Fibroblast of lung (primary cell): ENCODE data around the gene APBA2. TPM values are rescaled to one million over a fixed set of nuclear protein-coding genes. Genes with fewer than 3 reads are reported as not detected.
"Not testable (repeated sequence)": the region's sequence is repeated elsewhere in the genome, so short reads cannot be mapped to it uniquely, and the experiment has no call there.

Experiments
- DNase-seq, 2 donors: peaks; one replicate each; pipeline versions ENCODE4 v3.0.0 to v3.0.0-alpha.2; 2010; ENCODE audit warnings: low read depth in 2 of 2
- H2AFZ ChIP-seq: 2 replicates; pipeline ENCODE4 v1.5.1; 2012; ENCODE audit warnings: low read length, control low read depth, inconsistent platforms
- H3K27ac ChIP-seq: 2 replicates; pipeline ENCODE4 v1.5.1; 2011; ENCODE audit warnings: low read length, control low read depth; ENCODE audit not compliant: insufficient read depth
- H3K27me3 ChIP-seq: 2 replicates; pipeline ENCODE4 v1.5.1; 2011; ENCODE audit warnings: mild to moderate bottlenecking, low read length; ENCODE audit not compliant: control insufficient read depth, insufficient read depth
- H3K36me3 ChIP-seq: 2 replicates; pipeline ENCODE4 v1.5.1; 2011; ENCODE audit warnings: low read length; ENCODE audit not compliant: control insufficient read depth, insufficient read depth
- H3K4me1 ChIP-seq: 2 replicates; pipeline ENCODE4 v1.5.1; 2011; ENCODE audit warnings: low read length; ENCODE audit not compliant: control insufficient read depth, insufficient read depth; ENCODE audit errors: extremely low read depth
- H3K4me2 ChIP-seq: 2 replicates; pipeline ENCODE4 v1.5.1; 2011; ENCODE audit warnings: low read length, control low read depth; ENCODE audit not compliant: insufficient read depth; ENCODE audit errors: extremely low read depth
- H3K4me3 ChIP-seq, 4 experiments: fragments of 200-600 bp in 1 of 4; sonication (generic) in 1 of 4; replicated peaks in 1 of 4; 2 replicates each; pipeline ENCODE4 v1.5.1; 2011 to 2016; ENCODE audit warnings: low read length in 4 of 4, low read depth in 3 of 4, mild to moderate bottlenecking in 3 of 4, control low read depth in 2 of 4, inconsistent platforms in 1 of 4, mixed read lengths in 1 of 4; ENCODE audit not compliant: insufficient read depth in 1 of 4; ENCODE audit errors: control extremely low read depth in 1 of 4
- H3K79me2 ChIP-seq: 2 replicates; pipeline ENCODE4 v1.5.1; 2012; ENCODE audit warnings: mild to moderate bottlenecking, low read length, inconsistent platforms; ENCODE audit not compliant: control insufficient read depth, insufficient read depth
- H3K9ac ChIP-seq: 2 replicates; pipeline ENCODE4 v1.5.1; 2011; ENCODE audit warnings: mild to moderate bottlenecking, low read length, control low read depth; ENCODE audit not compliant: insufficient read depth
- H3K9me3 ChIP-seq: 2 replicates; pipeline ENCODE4 v1.5.1; 2012; ENCODE audit warnings: low read depth, low read length; ENCODE audit not compliant: control insufficient read depth, insufficient read depth
- H4K20me1 ChIP-seq: 2 replicates; pipeline ENCODE4 v1.5.1; 2011; ENCODE audit warnings: low read length; ENCODE audit not compliant: control insufficient read depth, insufficient read depth; ENCODE audit errors: extremely low read depth
- EZH2 ChIP-seq: IDR thresholded peaks from 2 replicates; pipeline ENCODE4 v1.5.1; 2012; ENCODE audit warnings: low read length, control low read depth, mild to moderate bottlenecking; ENCODE audit errors: missing control alignments
- polyA plus RNA-seq, 2 donors: library from polyadenylated mRNA; depleted of rRNA in 1 of 2; stranded (reverse) in 1 of 2; unstranded in 1 of 2; fragments of >200 nt; gene quantifications; 2 replicates each; pipeline ENCODE4 v1.2.1, GENCODE V29; 2011 to 2012; ENCODE audit warnings: missing spikeins in 1 of 2
- total RNA-seq: library from RNA; depleted of rRNA; stranded (reverse); fragments of >200 nt; gene quantifications from 2 replicates; pipeline ENCODE4 v1.2.1, GENCODE V29; 2014
- TF ChIP-seq, protein P1 (sequence below), 2 donors: IDR thresholded peaks in 1 of 2; conservative IDR thresholded peaks in 1 of 2; 1 replicate in 1 of 2; 2 replicates in 1 of 2; pipeline ENCODE4 v1.5.1; 2011 to 2012; ENCODE audit warnings: low read length in 2 of 2, control low read depth in 1 of 2, inconsistent platforms in 1 of 2, low read depth in 1 of 2, mild to moderate bottlenecking in 1 of 2

APBA2 gene
- total and polyA plus RNA-seq, 2 donors (not counting 1 experiment from before 2014, with no cell fraction given): 9.5 to 20.3 TPM

DNA sequence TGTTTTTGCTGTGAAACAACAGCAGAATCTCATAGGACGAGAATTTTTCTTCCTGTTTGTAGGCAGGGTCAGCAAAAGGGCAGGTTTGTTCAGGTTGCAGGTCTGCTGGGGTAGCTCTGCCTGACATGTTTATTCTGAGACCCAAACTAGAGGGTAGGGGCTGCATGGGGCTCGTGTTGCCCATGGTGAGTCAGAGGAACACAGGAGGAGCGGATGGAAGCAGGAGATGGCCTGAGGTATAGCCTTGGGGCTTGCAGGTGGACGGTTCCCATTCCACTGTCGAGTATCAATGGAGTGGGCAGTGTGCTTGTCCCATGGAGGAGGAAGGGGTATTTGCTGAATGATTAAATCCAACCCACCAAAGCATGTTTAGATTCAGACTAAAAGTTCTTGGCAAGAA lies 138.9 kb downstream of the APBA2 start:
- no peak for DNase-seq
- H4K20me1 ChIP-seq: no peaks in the 10 kb centered on the region
- H2AFZ ChIP-seq: no peak overlapping the region
- H3K36me3 ChIP-seq: no peaks in the 10 kb centered on the region
- no peaks in the 10 kb centered on the region for H3K4me1 ChIP-seq
- TF ChIP-seq, protein P1, sequence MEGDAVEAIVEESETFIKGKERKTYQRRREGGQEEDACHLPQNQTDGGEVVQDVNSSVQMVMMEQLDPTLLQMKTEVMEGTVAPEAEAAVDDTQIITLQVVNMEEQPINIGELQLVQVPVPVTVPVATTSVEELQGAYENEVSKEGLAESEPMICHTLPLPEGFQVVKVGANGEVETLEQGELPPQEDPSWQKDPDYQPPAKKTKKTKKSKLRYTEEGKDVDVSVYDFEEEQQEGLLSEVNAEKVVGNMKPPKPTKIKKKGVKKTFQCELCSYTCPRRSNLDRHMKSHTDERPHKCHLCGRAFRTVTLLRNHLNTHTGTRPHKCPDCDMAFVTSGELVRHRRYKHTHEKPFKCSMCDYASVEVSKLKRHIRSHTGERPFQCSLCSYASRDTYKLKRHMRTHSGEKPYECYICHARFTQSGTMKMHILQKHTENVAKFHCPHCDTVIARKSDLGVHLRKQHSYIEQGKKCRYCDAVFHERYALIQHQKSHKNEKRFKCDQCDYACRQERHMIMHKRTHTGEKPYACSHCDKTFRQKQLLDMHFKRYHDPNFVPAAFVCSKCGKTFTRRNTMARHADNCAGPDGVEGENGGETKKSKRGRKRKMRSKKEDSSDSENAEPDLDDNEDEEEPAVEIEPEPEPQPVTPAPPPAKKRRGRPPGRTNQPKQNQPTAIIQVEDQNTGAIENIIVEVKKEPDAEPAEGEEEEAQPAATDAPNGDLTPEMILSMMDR (conservative IDR thresholded peaks at IDR 0.05 in 1 of 2, IDR thresholded peaks at IDR 0.05 in 1 of 2; ENCODE audit: low read depth in 1 of 2, low read length in 2 of 2): no peak
- H3K79me2 ChIP-seq: no peaks in the 10 kb centered on the region
- no peaks in the 10 kb centered on the region for H3K27me3 ChIP-seq
- no peak overlapping the region for H3K4me2 ChIP-seq
- H3K4me3 ChIP-seq: no peak overlapping the region
- no peak overlapping the region for H3K27ac ChIP-seq
- no peak overlapping the region for H3K9ac ChIP-seq
- no peaks in the 10 kb centered on the region for H3K9me3 ChIP-seq

DNA sequence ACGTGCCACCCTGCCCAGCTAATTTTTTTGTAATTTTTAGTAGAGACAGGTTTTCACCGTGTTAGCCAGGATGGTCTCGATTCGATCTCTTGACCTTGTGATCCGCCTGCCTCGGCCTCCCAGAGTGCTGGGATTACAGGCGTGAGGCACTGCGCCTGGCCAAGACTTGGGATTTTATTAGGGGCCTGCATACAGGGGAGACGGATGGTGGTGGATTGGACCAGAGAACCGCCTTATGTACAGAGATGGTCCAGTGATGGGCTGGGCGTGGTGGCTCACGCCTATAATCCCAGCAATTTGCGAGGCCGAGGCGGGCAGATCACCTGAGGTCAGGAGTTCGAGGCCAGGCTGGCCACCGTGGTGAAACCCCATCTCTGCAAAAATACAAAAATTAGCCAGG lies 139.6 kb downstream of the APBA2 start:
- not testable (repeated sequence) for H3K79me2 ChIP-seq, H3K9me3 ChIP-seq, H3K36me3 ChIP-seq, H4K20me1 ChIP-seq, H3K27me3 ChIP-seq, H3K4me2 ChIP-seq, DNase-seq, H3K9ac ChIP-seq, H3K4me3 ChIP-seq, H3K27ac ChIP-seq, H2AFZ ChIP-seq, H3K4me1 ChIP-seq

DNA sequence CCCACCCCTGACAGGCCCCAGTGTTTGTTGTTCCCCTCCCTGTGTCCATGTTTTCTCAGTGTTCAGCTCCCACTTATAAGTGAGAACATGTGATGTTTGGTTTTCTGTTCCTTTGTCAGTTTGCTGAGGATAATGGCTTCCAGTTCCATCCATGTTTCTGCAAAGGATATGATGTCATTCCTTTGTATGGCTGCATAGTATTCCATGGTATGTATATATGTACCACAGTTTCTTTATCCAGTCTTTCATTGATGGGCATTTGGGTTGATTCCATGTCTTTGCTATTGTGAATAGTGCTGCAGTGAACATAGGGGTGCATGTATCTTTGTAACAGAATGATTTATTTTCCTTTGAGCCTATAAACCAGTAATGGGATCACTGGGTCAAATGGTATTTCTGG lies 142.4 kb downstream of the APBA2 start:
- H2AFZ ChIP-seq, H3K9me3 ChIP-seq, H3K4me2 ChIP-seq, H3K36me3 ChIP-seq, DNase-seq, H3K4me1 ChIP-seq, H3K9ac ChIP-seq, H3K79me2 ChIP-seq, H3K4me3 ChIP-seq, H3K27me3 ChIP-seq, H3K27ac ChIP-seq, H4K20me1 ChIP-seq: not testable (repeated sequence)

DNA sequence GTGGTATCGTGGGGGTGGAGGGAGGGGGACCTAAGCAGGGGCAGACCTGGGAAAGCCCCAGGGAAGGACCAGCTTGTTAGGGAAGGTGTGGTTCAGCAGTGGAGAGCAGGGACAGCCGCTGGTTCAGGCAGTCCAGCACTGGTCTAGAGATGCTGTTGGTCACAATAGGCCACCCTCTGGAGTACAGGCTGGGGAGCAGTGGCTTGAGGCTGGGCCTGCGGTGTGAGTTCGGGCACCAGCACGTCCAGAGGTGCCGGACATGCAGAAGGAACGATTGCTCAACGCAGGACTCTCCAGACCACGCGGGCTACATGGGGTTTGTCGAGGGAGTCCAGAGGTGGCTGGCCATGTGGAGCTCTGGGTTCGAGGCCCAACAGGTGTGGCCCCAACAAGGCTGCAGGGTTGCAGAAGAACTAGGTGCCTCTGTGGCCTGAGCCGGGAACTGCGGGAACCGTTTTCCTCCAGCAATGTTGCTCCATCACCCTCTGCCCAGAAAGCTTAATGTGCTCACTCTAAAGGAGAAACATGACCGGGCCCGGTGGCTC lies 143.9 kb downstream of the APBA2 start:
- DNase-seq: no peak
- no peak for TF ChIP-seq EZH2
- TF ChIP-seq, protein P1 (conservative IDR thresholded peaks at IDR 0.05 in 1 of 2, IDR thresholded peaks at IDR 0.05 in 1 of 2; ENCODE audit: low read depth in 1 of 2, low read length in 2 of 2): no peak
- Histone ChIP-seq H3K4me1 (no peaks in the 10 kb centered on the region), H3K27ac (no peak overlapping the region), H3K9ac (no peak overlapping the region), H3K9me3 (no peaks in the 10 kb centered on the region), H3K79me2 (no peaks in the 10 kb centered on the region), H3K4me3 (no peak overlapping the region), H3K27me3 (no peaks in the 10 kb centered on the region), H2AFZ (no peak overlapping the region), H4K20me1 (no peaks in the 10 kb centered on the region), H3K4me2 (no peak overlapping the region), H3K36me3 (no peaks in the 10 kb centered on the region)
